Natural killer cell (primary cell): ENCODE data around the gene BLOC1S5. TPM values are rescaled to one million over a fixed set of nuclear protein-coding genes. Genes with fewer than 3 reads are reported as not detected.

ENCODE experiments used
- ATAC-seq, 3 donors: fragments of 150-1000 bp in 2 of 3; fragments of 200-7000 bp in 1 of 3; cut with Tn5 transposase; 1 replicate in 1 of 3; 2 replicates in 2 of 3; pipeline ENCODE4 v1.10.0; 2021; ENCODE audit warnings: mild to moderate bottlenecking in 2 of 3, moderate library complexity in 2 of 3
- DNase-seq, 2 donors: peaks; one replicate each; pipeline versions ENCODE4 v3.0.0 to v3.0.0-alpha.2; 2013 to 2021; ENCODE audit warnings: mixed read lengths in 1 of 2
- H3K27ac ChIP-seq: one replicate; pipeline ENCODE4 v1.5.1; 2013; ENCODE audit warnings: mild to moderate bottlenecking, low read length
- H3K27me3 ChIP-seq: one replicate; pipeline ENCODE4 v1.6.1; 2013; ENCODE audit warnings: low read length; ENCODE audit not compliant: control insufficient read depth, insufficient read depth
- H3K36me3 ChIP-seq: one replicate; pipeline ENCODE4 v1.6.1; 2013; ENCODE audit warnings: low read length; ENCODE audit not compliant: control insufficient read depth, insufficient read depth
- H3K4me1 ChIP-seq: one replicate; pipeline ENCODE4 v1.6.1; 2013; ENCODE audit warnings: low read length; ENCODE audit not compliant: control insufficient read depth, insufficient read depth
- H3K4me3 ChIP-seq: one replicate; pipeline ENCODE4 v1.5.1; 2013; ENCODE audit warnings: low read length
- H3K9me3 ChIP-seq: one replicate; pipeline ENCODE4 v1.6.1; 2013; ENCODE audit warnings: low read length; ENCODE audit not compliant: control insufficient read depth, insufficient read depth
- H3K27ac Mint-ChIP-seq, 2 donors: one replicate each; pipeline ENCODE4 v1.8.0; 2022; ENCODE audit warnings: mild to moderate bottlenecking in 2 of 2, mixed read lengths in 2 of 2, moderate library complexity in 1 of 2
- H3K27me3 Mint-ChIP-seq, 2 donors: one replicate each; pipeline ENCODE4 v1.8.0; 2022; ENCODE audit warnings: low read depth in 2 of 2, mixed read lengths in 2 of 2
- H3K36me3 Mint-ChIP-seq: one replicate; pipeline ENCODE4 v1.8.0; 2022; ENCODE audit warnings: mixed read lengths
- H3K4me1 Mint-ChIP-seq, 2 donors: one replicate each; pipeline ENCODE4 v1.8.0; 2022; ENCODE audit warnings: mixed read lengths in 2 of 2
- H3K4me3 Mint-ChIP-seq: one replicate; pipeline ENCODE4 v1.8.0; 2022; ENCODE audit warnings: mild to moderate bottlenecking, moderate library complexity, mixed read lengths
- H3K9me3 Mint-ChIP-seq, 2 donors: one replicate each; pipeline ENCODE4 v1.8.0; 2022; ENCODE audit warnings: mixed read lengths in 2 of 2
- CTCF ChIP-seq: fragments of 200-600 bp; IDR thresholded peaks from one replicate; pipeline ENCODE4 v1.8.0; 2022; ENCODE audit warnings: antibody characterized with exemption
- WGBS: methylation state at CpG from one replicate; pipeline ENCODE4 v1.1.7; 2013; ENCODE audit warnings: missing lambda C conversion rate; ENCODE audit not compliant: insufficient coverage; 5-methylcytosine and 5-hydroxymethylcytosine counted together
- intact Hi-C: fragments of 100-400 bp; cut with micrococcal nuclease; formaldehyde crosslinking; loops from one replicate; pipeline ENCODE4 v1.14.2; 2022
- total RNA-seq, 4 donors: library from RNA; stranded (reverse); fragments of 120-200 nt in 1 of 4; gene quantifications; one replicate each; pipeline versions ENCODE4 v1.2.3 to v1.2.4, GENCODE V29; 2013 to 2022

The BLOC1S5 gene
- 10 to 100 TPM; 11.2 to 15.9 (median 15.4) TPM for total RNA-seq
- total RNA-seq (2013), result 28.2 TPM

- Histone ChIP-seq H3K36me3 (peaks cover 12% of the 10 kb centered on the region), H3K4me3 (peak within 1 kb of the TSS; percentile 81), H3K27me3 (no peaks in the 10 kb centered on the region), H3K4me1 (peaks cover 7% of the 10 kb centered on the region), H3K9me3 (no peaks in the 10 kb centered on the region), H3K27ac (peak within 1 kb of the TSS; percentile 88)
- Mint-ChIP-seq H3K27me3 (peaks cover 3 to 6% of the 10 kb centered on the region in 2 donors), H3K36me3 (no peaks in the 10 kb centered on the region), H3K4me1 (peaks cover 7 to 25% of the 10 kb centered on the region in 2 donors), H3K27ac (peak within 1 kb of the TSS; percentile 92 to 98), H3K9me3 (no peaks in the 10 kb centered on the region), H3K4me3 (peak within 1 kb of the TSS; percentile 95)
- ATAC-seq (peak; percentile 93 to 98 (median 94)), DNase-seq (peak; percentile 95 to 97)
- intact Hi-C loops, result loop anchor here (1.0 to 5.0 kb wide), 3 partner anchors 38 to 751 kb away; partner anchors contain the start of genes CAGE1, EEF1E1, RIOK1 and SSR1
- no peak for TF ChIP-seq CTCF
- WGBS, result under 1% methylated on average over 64 of the region's 64 CpGs
These were observed at the start of gene BLOC1S5 for GRCh38 chr6:8063761-8064637. Gene BLOC1S5 (minus strand): TSS chr6:8064389. CDS start chr6:8064376, 13 bp downstream.

GRCh38 chr6:8113131-8113654 is 49.0 kb upstream of the BLOC1S5 start:
- no peak overlapping the region for H3K27ac ChIP-seq
- ATAC-seq, result no peak
- H3K9me3 Mint-ChIP-seq, result no peaks in the 10 kb centered on the region
- no peaks in the 10 kb centered on the region for H3K9me3 ChIP-seq
- intact Hi-C loops, result no loop called here
- H3K4me1 ChIP-seq, result no peaks in the 10 kb centered on the region
- DNase-seq, result no peak
- H3K36me3 Mint-ChIP-seq, result no peaks in the 10 kb centered on the region
- peaks cover 10 to 42% of the 10 kb centered on the region in 2 donors for H3K27me3 Mint-ChIP-seq
- no peaks in the 10 kb centered on the region for H3K36me3 ChIP-seq
- H3K4me1 Mint-ChIP-seq, result no peaks in the 10 kb centered on the region
- no peak overlapping the region for H3K4me3 ChIP-seq
- no peak for TF ChIP-seq CTCF
- no peak overlapping the region for H3K4me3 Mint-ChIP-seq
- no peak overlapping the region for H3K27ac Mint-ChIP-seq
- no peaks in the 10 kb centered on the region for H3K27me3 ChIP-seq
- WGBS, result no CpG with 5 or more reads among the region's 4 CpGs

GRCh38 chr6:8110725-8111124 is 46.5 kb upstream of the BLOC1S5 start:
- TF ChIP-seq CTCF, result no peak
- no peak for ATAC-seq
- DNase-seq, result no peak
- Histone ChIP-seq H3K4me3 (no peak overlapping the region), H3K4me1 (no peaks in the 10 kb centered on the region), H3K27ac (no peak overlapping the region), H3K27me3 (no peaks in the 10 kb centered on the region), H3K36me3 (no peaks in the 10 kb centered on the region), H3K9me3 (no peaks in the 10 kb centered on the region)
- Mint-ChIP-seq H3K9me3 (no peaks in the 10 kb centered on the region), H3K4me3 (no peak overlapping the region), H3K36me3 (no peaks in the 10 kb centered on the region), H3K27ac (no peak overlapping the region), H3K4me1 (no peaks in the 10 kb centered on the region), H3K27me3 (peaks cover 20 to 62% of the 10 kb centered on the region in 2 donors)
- 92% methylated on average over 1 of the region's 1 CpG for WGBS
- intact Hi-C loops, result no loop called here
